Measurements from ENCODE around the gene FTL.
A peak's percentile ranks its signal among the peaks of the same experiment; 100 is the strongest.

The FTL gene

DNA sequence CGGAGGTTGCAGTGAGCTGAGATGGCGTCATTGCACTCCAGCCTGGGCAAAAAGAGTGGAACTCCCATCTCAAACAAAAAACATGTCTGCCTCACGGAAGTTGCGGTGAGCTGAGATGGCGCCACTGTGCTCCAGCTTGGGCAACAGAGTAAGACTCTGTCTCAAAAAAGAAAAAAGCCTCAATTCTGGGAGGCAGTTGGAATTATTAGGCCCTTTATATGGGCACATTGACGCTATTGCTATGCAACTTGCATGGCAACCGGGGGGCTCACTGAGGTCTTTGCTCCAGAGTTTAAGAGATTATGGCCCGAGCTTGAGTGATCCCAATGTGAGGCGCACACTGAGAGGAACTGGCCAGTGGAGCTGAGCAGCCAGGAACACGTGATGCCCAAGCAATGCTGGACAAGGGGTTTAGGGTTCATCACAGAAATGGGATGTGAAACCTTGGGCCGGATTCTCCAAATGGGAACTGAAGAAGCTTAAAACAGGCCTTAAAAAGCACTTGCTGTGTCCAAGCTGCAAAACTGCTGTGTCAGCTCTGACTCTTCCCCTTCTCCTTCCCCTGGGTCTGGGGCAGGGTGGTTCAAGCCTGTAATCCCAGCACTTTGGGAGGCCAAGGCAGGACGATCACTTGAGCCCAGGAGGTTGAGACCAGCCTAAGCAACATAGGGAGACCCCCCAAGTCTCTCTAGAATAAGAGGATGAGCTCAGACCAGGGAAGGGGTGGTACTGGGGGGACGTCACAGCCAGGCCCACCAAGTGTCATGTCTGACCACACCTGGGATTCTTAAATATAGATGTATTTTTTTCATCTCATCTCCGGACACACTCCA is 2.5 kb downstream of the FTL start:
- no peak overlapping the region for H3K27ac ChIP-seq (ENCODE audit: low read depth, low read length)
- peak overlapping the region; percentile 9 for H3K9ac ChIP-seq (ENCODE audit: low read length)
- no peaks in the 10 kb centered on the region for H3K27me3 ChIP-seq (ENCODE audit: control insufficient read depth, insufficient read depth, low read length)
- no peaks in the 10 kb centered on the region for H3K9me3 ChIP-seq (ENCODE audit: control insufficient read depth, insufficient read depth, low read depth, low read length)
- peaks cover 27% of the 10 kb centered on the region for H3K4me1 ChIP-seq (ENCODE audit: control insufficient read depth, insufficient read depth, low read length)
- H3K4me3 ChIP-seq (ENCODE audit: low read depth, low read length), result 0 out of 2 replicates have a peak overlapping the region, but pooled peaks have one; percentile 96
- peaks cover 36% of the 10 kb centered on the region for H3K36me3 ChIP-seq (ENCODE audit: control insufficient read depth, insufficient read depth, low read length)

DNA sequence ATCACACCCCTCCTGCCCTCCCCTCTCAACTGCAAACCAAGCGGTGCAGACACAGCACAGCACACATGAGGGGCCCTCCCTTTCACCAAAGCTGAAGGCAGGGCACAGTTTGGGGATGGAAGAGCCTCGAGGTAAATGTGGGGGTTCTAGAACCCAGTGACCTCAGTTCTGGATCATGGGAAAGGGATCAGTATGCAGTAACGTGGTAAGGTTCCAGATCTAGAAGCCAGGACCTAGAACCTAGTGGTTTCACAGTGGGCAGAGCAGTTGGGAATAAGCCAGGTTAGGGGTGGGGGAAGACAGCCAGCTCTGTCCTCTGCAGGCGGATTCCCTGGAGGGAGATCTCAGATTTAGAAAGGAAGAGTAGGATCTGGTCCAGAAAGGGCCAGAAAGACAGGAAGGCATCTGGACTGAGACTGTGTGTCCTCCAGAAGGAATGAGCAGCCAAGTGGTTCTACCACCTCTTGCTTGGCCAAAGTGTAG is 3.1 kb downstream of the FTL start:
- no peak overlapping the region for H3K27ac ChIP-seq (ENCODE audit: low read depth, low read length)
- peaks cover 24% of the 10 kb centered on the region for H3K4me1 ChIP-seq (ENCODE audit: control insufficient read depth, insufficient read depth, low read length)

DNA sequence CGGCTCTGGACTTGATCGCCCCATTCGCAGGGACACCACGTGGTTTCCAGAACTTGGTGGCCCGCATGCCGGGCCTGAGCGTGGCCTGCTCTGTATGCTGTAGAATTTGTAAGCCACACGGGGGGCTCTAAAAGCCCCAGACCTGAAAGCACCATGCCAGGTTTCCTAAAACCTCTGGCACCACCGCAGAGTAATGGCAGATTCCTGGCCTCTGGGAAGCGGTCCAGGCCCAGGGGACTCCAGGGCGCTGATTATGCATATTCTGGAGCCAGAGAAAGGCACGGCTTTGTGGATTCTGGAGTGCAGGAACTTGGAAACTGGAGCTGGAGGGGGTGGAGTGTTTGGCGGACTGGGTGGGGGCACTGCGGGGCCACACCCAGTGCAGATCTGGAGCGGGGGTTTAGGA is 3.7 kb downstream of the FTL start:
- H3K36me3 ChIP-seq (ENCODE audit: control insufficient read depth, insufficient read depth, low read length), result peaks cover 42% of the 10 kb centered on the region
- H3K9ac ChIP-seq (ENCODE audit: low read length), result no peak overlapping the region
- no peak overlapping the region for H3K4me3 ChIP-seq (ENCODE audit: low read depth, low read length)
- no peak overlapping the region for H3K27ac ChIP-seq (ENCODE audit: low read depth, low read length)
- H3K4me1 ChIP-seq (ENCODE audit: control insufficient read depth, insufficient read depth, low read length), result peaks cover 18% of the 10 kb centered on the region
- no peaks in the 10 kb centered on the region for H3K9me3 ChIP-seq (ENCODE audit: control insufficient read depth, insufficient read depth, low read depth, low read length)
- no peaks in the 10 kb centered on the region for H3K27me3 ChIP-seq (ENCODE audit: control insufficient read depth, insufficient read depth, low read length)

More for the DNA sequence above, 3.1 kb downstream of the FTL start:
- H3K4me3 ChIP-seq (ENCODE audit: low read depth, low read length), result no peak overlapping the region
- H3K9me3 ChIP-seq (ENCODE audit: control insufficient read depth, insufficient read depth, low read depth, low read length), result no peaks in the 10 kb centered on the region
- no peak overlapping the region for H3K9ac ChIP-seq (ENCODE audit: low read length)
- H3K27me3 ChIP-seq (ENCODE audit: control insufficient read depth, insufficient read depth, low read length), result no peaks in the 10 kb centered on the region
- peaks cover 39% of the 10 kb centered on the region for H3K36me3 ChIP-seq (ENCODE audit: control insufficient read depth, insufficient read depth, low read length)

DNA sequence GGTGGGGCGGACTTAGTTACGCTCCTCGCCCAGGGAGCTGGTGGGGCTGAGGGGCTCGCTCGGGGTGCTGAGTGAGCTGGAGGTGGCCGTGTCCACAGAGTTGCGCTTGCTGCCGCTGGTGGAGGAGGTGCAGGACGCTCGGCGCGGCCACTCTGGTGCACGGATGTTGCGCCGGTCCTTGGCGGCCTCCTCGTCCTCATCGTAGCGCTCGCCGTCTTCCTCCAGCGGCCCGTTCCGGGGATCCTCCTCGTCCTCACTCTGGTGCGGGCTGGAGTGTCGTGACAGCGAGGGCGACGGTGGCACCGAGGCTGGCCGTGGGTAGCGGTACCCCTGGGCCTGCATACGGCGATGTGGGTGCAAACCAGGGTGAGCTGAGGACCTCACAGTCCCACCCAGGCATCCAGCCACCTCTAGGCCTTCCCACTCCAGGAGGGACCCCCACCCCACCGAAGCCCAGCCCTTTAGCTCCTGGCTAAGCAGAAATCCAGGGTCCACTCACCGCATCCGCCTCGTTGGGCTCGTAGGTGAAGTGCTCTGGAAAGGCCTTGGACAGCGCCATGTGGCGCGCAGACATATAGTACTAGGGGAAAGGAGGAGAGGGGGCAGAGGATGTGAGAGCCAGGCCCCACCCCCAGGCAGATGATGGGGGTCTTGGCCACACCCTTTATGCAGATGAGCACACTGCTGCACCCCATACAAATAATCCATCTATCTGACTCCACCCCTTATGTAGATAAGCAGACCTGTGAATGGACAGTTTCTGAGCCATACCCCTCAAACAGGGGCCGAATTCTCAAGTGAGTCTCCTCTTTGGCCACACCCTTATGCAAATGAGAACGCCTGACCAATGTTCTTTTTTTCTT is 4.4 kb downstream of the FTL start:
- H3K9me3 ChIP-seq (ENCODE audit: control insufficient read depth, insufficient read depth, low read depth, low read length), result no peaks in the 10 kb centered on the region
- peaks cover 11% of the 10 kb centered on the region for H3K4me1 ChIP-seq (ENCODE audit: control insufficient read depth, insufficient read depth, low read length)
- H3K4me3 ChIP-seq (ENCODE audit: low read depth, low read length), result no peak overlapping the region
- H3K27ac ChIP-seq (ENCODE audit: low read depth, low read length), result no peak overlapping the region
- no peak overlapping the region for H3K9ac ChIP-seq (ENCODE audit: low read length)
- no peaks in the 10 kb centered on the region for H3K27me3 ChIP-seq (ENCODE audit: control insufficient read depth, insufficient read depth, low read length)
- peaks cover 49% of the 10 kb centered on the region for H3K36me3 ChIP-seq (ENCODE audit: control insufficient read depth, insufficient read depth, low read length)

DNA sequence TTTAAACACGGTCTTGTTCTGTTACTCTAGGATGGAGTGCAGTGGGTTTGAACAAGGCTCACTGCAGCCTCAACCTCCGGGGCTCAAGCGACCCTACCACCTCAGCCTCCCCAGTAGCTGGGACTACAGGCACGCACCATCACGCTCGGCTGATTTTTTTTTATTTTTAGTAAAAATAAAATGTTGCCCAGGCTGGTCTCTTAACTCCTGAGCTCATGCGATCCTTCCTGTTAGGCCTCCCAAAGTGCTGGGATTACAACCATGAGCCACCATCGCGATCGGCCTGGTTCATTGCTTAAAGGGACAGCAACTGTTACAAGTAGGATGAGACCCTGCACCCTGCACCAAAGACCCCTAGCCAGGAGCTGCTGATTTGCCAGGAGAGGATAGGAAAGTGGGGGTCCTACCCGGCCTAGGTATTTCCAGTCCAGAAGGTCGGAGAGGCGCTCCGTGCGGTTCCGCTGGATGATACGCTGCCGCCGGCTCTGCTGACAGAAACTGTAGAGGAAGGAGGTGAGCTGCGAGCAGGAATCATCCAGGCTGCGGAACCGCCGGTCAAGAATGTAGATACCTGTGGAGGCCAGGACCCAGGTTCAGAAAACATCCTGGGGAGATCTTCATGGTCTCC is 5.1 kb downstream of the FTL start:
- H3K4me3 ChIP-seq (ENCODE audit: low read depth, low read length), result no peak overlapping the region
- no peaks in the 10 kb centered on the region for H3K27me3 ChIP-seq (ENCODE audit: control insufficient read depth, insufficient read depth, low read length)
- peaks cover 9% of the 10 kb centered on the region; the same call in 1 of the 2 replicates for H3K4me1 ChIP-seq (ENCODE audit: control insufficient read depth, insufficient read depth, low read length)
- no peak overlapping the region for H3K27ac ChIP-seq (ENCODE audit: low read depth, low read length)
- H3K36me3 ChIP-seq (ENCODE audit: control insufficient read depth, insufficient read depth, low read length), result peaks cover 51% of the 10 kb centered on the region
- no peak overlapping the region for H3K9ac ChIP-seq (ENCODE audit: low read length)
- H3K9me3 ChIP-seq (ENCODE audit: control insufficient read depth, insufficient read depth, low read depth, low read length), result no peaks in the 10 kb centered on the region

DNA sequence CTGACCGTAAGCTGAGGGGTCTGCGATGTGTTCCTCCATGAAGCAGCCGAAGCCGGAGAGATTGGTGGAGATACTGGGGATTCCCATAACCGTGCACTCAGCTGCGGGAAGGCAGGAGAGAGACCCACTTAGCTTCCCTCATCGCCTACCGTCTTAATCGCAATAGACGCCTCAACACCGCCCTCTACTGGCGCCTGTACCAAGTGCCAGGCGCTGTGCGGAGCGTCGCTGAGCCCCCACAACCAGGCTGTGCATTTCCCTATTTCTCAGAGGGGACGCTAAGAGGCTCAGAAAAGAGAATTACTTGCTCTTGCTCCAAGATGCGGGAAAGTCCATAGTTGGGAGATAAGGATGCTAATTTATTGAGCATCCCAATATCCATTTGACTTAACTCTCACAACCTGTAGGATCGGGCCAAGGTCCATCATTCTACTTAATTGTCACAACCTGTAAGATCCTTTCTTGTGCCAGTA is 5.8 kb downstream of the FTL start:
- Histone ChIP-seq H3K27me3 (ENCODE audit: control insufficient read depth, insufficient read depth, low read length) (no peaks in the 10 kb centered on the region), H3K36me3 (ENCODE audit: control insufficient read depth, insufficient read depth, low read length) (peaks cover 46% of the 10 kb centered on the region), H3K4me3 (ENCODE audit: low read depth, low read length) (no peak overlapping the region), H3K9ac (ENCODE audit: low read length) (no peak overlapping the region), H3K4me1 (ENCODE audit: control insufficient read depth, insufficient read depth, low read length) (peaks cover 8% of the 10 kb centered on the region; the same call in 1 of the 2 replicates), H3K9me3 (ENCODE audit: control insufficient read depth, insufficient read depth, low read depth, low read length) (no peaks in the 10 kb centered on the region), H3K27ac (ENCODE audit: low read depth, low read length) (no peak overlapping the region)

DNA sequence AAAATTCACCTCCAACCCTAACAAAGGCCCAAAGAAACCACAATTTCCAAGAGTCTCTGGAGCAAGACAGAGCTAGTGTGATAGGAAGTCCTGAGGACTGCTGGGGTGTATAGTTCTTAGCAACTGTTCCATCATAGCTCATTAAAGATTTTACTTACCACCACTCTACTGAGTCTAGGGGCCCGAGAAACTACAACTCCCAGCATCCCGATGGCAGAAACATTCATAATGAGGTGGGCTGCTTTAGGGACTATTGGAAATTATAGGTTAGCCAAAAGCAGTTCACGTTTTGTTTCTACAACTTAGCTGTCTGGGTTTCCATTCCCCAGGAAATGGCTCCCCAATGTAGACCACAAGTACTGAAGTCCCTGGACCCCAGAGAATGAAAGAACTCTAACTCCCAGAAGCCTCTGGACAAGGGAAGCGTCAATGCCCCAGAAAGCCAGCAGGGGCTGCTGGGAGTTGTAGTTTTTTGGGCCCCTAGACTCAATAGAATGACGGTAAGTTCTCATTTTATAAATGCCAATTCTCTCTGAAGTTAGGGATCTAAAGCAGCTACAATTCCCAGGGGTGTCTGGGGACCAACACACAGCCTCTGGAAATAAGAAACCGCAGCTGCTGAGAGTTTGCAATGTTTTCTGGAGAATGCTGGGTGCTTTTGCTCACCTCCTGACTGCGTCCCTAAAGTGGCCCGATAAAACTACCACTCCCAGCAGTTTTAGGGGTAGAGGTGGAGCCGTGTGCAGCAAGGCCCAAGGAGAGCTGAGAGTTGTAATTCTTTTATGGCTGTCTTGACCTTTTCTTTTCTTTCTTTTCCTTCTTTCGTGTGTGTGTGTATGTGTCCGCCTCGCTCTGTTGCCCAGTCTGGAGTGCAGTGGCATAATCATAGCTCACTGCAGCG is 11.1 kb downstream of the FTL start:
- Histone ChIP-seq H3K27ac (ENCODE audit: low read depth, low read length) (no peak overlapping the region), H3K36me3 (ENCODE audit: control insufficient read depth, insufficient read depth, low read length) (peaks cover 40% of the 10 kb centered on the region), H3K4me3 (ENCODE audit: low read depth, low read length) (no peak overlapping the region), H3K9ac (ENCODE audit: low read length) (no peak overlapping the region), H3K4me1 (ENCODE audit: control insufficient read depth, insufficient read depth, low read length) (no peaks in the 10 kb centered on the region), H3K9me3 (ENCODE audit: control insufficient read depth, insufficient read depth, low read depth, low read length) (no peaks in the 10 kb centered on the region), H3K27me3 (ENCODE audit: control insufficient read depth, insufficient read depth, low read length) (no peaks in the 10 kb centered on the region)

DNA sequence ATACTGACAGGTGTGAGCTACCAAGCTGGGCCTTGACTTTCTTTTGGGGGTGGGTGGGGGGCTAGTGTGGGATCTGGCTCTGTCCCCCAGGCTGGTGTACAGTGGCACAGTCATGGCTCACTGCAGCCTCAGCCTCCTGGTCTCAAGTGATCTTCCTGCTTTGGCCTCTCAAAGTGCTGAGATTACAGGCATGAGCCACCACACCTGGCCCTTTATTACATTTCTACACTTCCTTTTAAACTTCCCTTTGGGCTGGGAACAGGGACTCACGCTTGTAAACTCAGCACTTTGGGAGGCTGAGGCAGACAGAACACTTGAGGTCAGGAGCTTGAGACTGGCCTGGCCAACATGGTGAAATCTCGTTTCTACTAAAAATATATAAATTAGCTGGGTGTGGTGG is 12.0 kb downstream of the FTL start:
- H3K36me3 ChIP-seq (ENCODE audit: control insufficient read depth, insufficient read depth, low read length), result peaks cover 47% of the 10 kb centered on the region
- H3K4me1 ChIP-seq (ENCODE audit: control insufficient read depth, insufficient read depth, low read length), result no peaks in the 10 kb centered on the region
- H3K9me3 ChIP-seq (ENCODE audit: control insufficient read depth, insufficient read depth, low read depth, low read length), result no peaks in the 10 kb centered on the region
- no peak overlapping the region for H3K27ac ChIP-seq (ENCODE audit: low read depth, low read length)
- H3K4me3 ChIP-seq (ENCODE audit: low read depth, low read length), result no peak overlapping the region
- H3K27me3 ChIP-seq (ENCODE audit: control insufficient read depth, insufficient read depth, low read length), result no peaks in the 10 kb centered on the region
- H3K9ac ChIP-seq (ENCODE audit: low read length), result no peak overlapping the region

DNA sequence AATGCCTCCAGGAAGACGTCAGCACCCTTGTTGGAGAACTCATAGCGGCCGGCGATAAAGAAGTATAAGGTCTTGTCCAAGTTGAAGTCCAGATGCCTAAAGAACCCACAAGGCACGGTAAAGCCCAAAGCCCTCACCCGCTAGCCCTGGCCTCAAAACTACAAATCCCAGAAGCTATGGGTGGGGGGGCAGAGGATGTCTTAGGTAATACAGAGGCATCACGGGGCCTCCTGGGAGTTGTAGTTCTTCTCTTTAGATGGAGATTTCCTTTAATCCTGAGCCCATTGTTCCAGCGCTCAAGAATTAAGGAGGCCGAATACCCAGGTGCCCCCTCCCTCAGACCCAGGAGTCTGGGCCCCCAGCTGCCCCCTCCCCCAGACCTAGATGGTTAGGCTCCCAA is 17.2 kb downstream of the FTL start:
- Histone ChIP-seq H3K9me3 (ENCODE audit: control insufficient read depth, insufficient read depth, low read depth, low read length) (no peaks in the 10 kb centered on the region), H3K27ac (ENCODE audit: low read depth, low read length) (no peak overlapping the region), H3K36me3 (ENCODE audit: control insufficient read depth, insufficient read depth, low read length) (peaks cover 57% of the 10 kb centered on the region), H3K9ac (ENCODE audit: low read length) (no peak overlapping the region), H3K27me3 (ENCODE audit: control insufficient read depth, insufficient read depth, low read length) (no peaks in the 10 kb centered on the region), H3K4me3 (ENCODE audit: low read depth, low read length) (no peak overlapping the region), H3K4me1 (ENCODE audit: control insufficient read depth, insufficient read depth, low read length) (no peaks in the 10 kb centered on the region)

DNA sequence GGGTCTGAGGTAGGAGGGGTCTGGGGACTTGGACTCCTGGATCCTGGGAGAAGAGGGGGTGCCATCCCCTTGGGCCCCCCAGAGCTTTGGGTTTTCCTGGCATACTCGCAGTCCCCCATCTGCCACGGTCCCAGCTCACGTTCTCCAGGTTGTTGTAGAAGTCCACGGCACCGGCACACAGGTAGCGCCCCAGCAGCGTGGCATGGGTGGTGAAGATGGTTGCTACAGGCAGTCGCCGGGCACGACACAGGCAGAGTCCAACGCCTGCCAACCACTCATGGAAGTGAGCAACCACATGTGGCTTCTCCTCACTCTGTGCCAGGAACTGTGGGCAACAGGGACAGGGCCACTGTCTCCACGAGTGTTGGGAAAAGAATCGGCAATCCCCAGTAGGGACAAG is 20.6 kb downstream of the FTL start:
- Histone ChIP-seq H3K4me1 (ENCODE audit: control insufficient read depth, insufficient read depth, low read length) (peaks cover 4% of the 10 kb centered on the region; the same call in 1 of the 2 replicates), H3K27me3 (ENCODE audit: control insufficient read depth, insufficient read depth, low read length) (no peaks in the 10 kb centered on the region), H3K36me3 (ENCODE audit: control insufficient read depth, insufficient read depth, low read length) (peaks cover 63% of the 10 kb centered on the region), H3K4me3 (ENCODE audit: low read depth, low read length) (no peak overlapping the region), H3K9me3 (ENCODE audit: control insufficient read depth, insufficient read depth, low read depth, low read length) (no peaks in the 10 kb centered on the region), H3K27ac (ENCODE audit: low read depth, low read length) (no peak overlapping the region), H3K9ac (ENCODE audit: low read length) (no peak overlapping the region)

Measured in HUES6 (cell line).